ENCODE measurements around the gene KATNA1. TPM values are rescaled to one million over a fixed set of nuclear protein-coding genes. Genes with fewer than 3 reads are reported as not detected.

Gene KATNA1
- total RNA-seq, 1 experiment from 2014 or later, result 20.6 TPM

DNA sequence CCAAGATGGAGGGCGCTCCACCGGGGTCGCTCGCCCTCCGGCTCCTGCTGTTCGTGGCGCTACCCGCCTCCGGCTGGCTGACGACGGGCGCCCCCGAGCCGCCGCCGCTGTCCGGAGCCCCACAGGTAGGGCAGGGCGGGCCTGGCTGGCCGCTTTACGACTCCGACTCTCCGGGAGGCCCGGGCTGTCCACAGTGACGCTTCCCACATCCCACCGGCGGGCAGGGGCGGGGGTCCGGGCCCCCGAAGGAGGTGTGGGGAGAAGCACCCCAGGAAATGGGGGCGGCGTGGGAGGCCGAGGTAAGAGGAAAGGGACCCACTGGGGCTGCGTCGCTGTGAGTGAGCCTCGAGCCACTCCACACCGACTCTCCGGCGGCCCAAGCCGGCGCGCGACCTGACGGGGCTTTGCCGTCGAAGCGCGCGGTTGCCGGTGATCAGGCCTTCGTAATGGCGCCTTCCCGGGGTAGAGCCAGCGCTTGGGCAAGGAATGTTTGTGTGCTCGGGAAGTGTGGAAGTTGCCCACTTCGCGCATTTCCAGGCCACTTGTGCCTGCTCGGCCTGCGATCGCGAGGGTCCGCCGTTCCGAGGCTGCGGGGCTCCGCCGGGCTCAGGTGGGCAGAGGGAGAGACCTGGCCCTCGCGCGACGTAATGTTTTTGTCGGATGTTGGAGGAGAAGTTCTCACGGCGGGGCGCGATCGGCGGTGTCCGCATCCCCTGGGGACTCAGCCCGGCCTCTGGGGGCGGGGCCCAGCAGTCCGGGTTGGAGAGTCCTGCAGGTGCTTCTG, 81.9 kb downstream of the KATNA1 start:
- Histone ChIP-seq H3K4me3 (replicated peaks in 1 of 2; ENCODE audit: low read depth in 1 of 2, low read length in 2 of 2) (peak overlapping the region; percentile 86 to 94), H3K79me2 (ENCODE audit: insufficient read depth, low read length) (peaks cover 22% of the 10 kb centered on the region), H3K9ac (ENCODE audit: low read length) (peak overlapping the region; percentile 90), H3K36me3 (ENCODE audit: control insufficient read depth in 1 of 2, insufficient read depth in 2 of 2, low read length in 2 of 2) (no peaks in the 10 kb centered on the region), H2AFZ (ENCODE audit: low read depth, low read length, poor library complexity, severe bottlenecking) (no peak overlapping the region), H3K9me3 (ENCODE audit: control insufficient read depth in 1 of 2, insufficient read depth in 1 of 2, low read depth in 1 of 2, low read length in 2 of 2) (no peaks in the 10 kb centered on the region), H3K4me1 (ENCODE audit: control insufficient read depth in 1 of 2, insufficient read depth in 2 of 2, low read length in 2 of 2) (peaks cover 8 to 12% of the 10 kb centered on the region in 2 experiments; a peak in 3 of 4 replicates), H3K27ac (ENCODE audit: low read depth, low read length) (peak overlapping the region; percentile 71), H3K4me2 (ENCODE audit: low read length) (peak overlapping the region; percentile 83), H4K20me1 (ENCODE audit: insufficient read depth) (no peaks in the 10 kb centered on the region), H3K27me3 (ENCODE audit: insufficient read depth, low read length) (no peaks in the 10 kb centered on the region), H3K9me2 (ENCODE audit: insufficient read depth) (no peaks in the 10 kb centered on the region)
- DNase-seq (ENCODE audit: low read depth, low spot score) (no peak), ATAC-seq (peak; percentile 52)
- ChIA-PET POLR2A (interaction anchor here (0.6 to 0.8 kb wide), 3 partner anchors 20 to 31 kb away, joined by 3 to 5 read pairs (median 3); no protein-coding TSS in a partner anchor), CTCF (interaction anchor here (0.6 kb wide), 2 partner anchors 21 to 79 kb away, joined by 3 read pairs; partner anchors contain the start of gene PPIL4), RAD21 (ENCODE audit: low non-redundant PET in 1 of 2, low total read pairs in 2 of 2, uncharacterized antibody in 2 of 2, unreplicated experiment in 2 of 2) (interaction anchor here (0.6 to 0.7 kb wide), 4 partner anchors 10 to 538 kb away, joined by 3 to 5 read pairs (median 3); no protein-coding TSS in a partner anchor)
- intact Hi-C loops (cut with micrococcal nuclease), result loop anchor here (5.0 kb wide), 2 partner anchors 81 to 151 kb away; partner anchors contain the start of genes KATNA1 and LATS1
- BruUV-seq (replicated peaks), result no TSS peak
- TF ChIP-seq MAX (IDR thresholded peaks at IDR 0.05) (0 out of 2 replicates have a peak, but pooled peaks have one; percentile 20), YY1 (IDR thresholded peaks at IDR 0.05; ENCODE audit: extremely low read depth, insufficient replicate concordance, low read depth, low read length) (peak; percentile 77), EZH2phosphoT487 (IDR thresholded peaks at IDR 0.05; ENCODE audit: borderline replicate concordance) (no peak), ZBTB33 (IDR thresholded peaks at IDR 0.05; ENCODE audit: extremely low read depth, insufficient replicate concordance, low read length) (no peak), SP1 (IDR thresholded peaks at IDR 0.05; ENCODE audit: low read depth) (no peak), RAD21 (IDR thresholded peaks at IDR 0.05; ENCODE audit: low read depth) (no peak), CEBPB (IDR thresholded peaks at IDR 0.05; ENCODE audit: low read depth) (no peak), POLR2A (IDR thresholded peaks at IDR 0.05; ENCODE audit: borderline replicate concordance, extremely low read depth, insufficient read depth, insufficient read length) (no peak), FOSL1 (IDR thresholded peaks at IDR 0.05; ENCODE audit: low read depth) (no peak), ZNF274 (IDR thresholded peaks at IDR 0.05; ENCODE audit: low read depth, low read length) (no peak), SRF (IDR thresholded peaks at IDR 0.05; ENCODE audit: low read depth) (no peak), EZH2 (IDR thresholded peaks at IDR 0.05) (no peak), POLR2AphosphoS5 (IDR thresholded peaks at IDR 0.05; ENCODE audit: low read depth, low read length) (peak; percentile 68), CBX3 (IDR thresholded peaks at IDR 0.05; ENCODE audit: low read depth) (no peak), JUND (IDR thresholded peaks at IDR 0.05) (no peak)
- TF ChIP-seq, protein P1, sequence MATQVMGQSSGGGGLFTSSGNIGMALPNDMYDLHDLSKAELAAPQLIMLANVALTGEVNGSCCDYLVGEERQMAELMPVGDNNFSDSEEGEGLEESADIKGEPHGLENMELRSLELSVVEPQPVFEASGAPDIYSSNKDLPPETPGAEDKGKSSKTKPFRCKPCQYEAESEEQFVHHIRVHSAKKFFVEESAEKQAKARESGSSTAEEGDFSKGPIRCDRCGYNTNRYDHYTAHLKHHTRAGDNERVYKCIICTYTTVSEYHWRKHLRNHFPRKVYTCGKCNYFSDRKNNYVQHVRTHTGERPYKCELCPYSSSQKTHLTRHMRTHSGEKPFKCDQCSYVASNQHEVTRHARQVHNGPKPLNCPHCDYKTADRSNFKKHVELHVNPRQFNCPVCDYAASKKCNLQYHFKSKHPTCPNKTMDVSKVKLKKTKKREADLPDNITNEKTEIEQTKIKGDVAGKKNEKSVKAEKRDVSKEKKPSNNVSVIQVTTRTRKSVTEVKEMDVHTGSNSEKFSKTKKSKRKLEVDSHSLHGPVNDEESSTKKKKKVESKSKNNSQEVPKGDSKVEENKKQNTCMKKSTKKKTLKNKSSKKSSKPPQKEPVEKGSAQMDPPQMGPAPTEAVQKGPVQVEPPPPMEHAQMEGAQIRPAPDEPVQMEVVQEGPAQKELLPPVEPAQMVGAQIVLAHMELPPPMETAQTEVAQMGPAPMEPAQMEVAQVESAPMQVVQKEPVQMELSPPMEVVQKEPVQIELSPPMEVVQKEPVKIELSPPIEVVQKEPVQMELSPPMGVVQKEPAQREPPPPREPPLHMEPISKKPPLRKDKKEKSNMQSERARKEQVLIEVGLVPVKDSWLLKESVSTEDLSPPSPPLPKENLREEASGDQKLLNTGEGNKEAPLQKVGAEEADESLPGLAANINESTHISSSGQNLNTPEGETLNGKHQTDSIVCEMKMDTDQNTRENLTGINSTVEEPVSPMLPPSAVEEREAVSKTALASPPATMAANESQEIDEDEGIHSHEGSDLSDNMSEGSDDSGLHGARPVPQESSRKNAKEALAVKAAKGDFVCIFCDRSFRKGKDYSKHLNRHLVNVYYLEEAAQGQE (IDR thresholded peaks at IDR 0.05; ENCODE audit: low read depth), result no peak
- TF ChIP-seq, protein P2, sequence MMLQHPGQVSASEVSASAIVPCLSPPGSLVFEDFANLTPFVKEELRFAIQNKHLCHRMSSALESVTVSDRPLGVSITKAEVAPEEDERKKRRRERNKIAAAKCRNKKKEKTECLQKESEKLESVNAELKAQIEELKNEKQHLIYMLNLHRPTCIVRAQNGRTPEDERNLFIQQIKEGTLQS (IDR thresholded peaks at IDR 0.05), result no peak
- TF ChIP-seq, protein P3, sequence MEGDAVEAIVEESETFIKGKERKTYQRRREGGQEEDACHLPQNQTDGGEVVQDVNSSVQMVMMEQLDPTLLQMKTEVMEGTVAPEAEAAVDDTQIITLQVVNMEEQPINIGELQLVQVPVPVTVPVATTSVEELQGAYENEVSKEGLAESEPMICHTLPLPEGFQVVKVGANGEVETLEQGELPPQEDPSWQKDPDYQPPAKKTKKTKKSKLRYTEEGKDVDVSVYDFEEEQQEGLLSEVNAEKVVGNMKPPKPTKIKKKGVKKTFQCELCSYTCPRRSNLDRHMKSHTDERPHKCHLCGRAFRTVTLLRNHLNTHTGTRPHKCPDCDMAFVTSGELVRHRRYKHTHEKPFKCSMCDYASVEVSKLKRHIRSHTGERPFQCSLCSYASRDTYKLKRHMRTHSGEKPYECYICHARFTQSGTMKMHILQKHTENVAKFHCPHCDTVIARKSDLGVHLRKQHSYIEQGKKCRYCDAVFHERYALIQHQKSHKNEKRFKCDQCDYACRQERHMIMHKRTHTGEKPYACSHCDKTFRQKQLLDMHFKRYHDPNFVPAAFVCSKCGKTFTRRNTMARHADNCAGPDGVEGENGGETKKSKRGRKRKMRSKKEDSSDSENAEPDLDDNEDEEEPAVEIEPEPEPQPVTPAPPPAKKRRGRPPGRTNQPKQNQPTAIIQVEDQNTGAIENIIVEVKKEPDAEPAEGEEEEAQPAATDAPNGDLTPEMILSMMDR (IDR thresholded peaks at IDR 0.05 in 2 of 3, conservative IDR thresholded peaks at IDR 0.05 in 1 of 3; ENCODE audit: borderline replicate concordance in 1 of 3, insufficient read depth in 1 of 3, low read depth in 2 of 3, low read length in 2 of 3), result no peak
